GM23338 (cell line): Measurements from ENCODE around the gene BARHL2. TPM values are rescaled to one million over a fixed set of nuclear protein-coding genes. Genes with fewer than 3 reads are reported as not detected.

Source experiments
- ATAC-seq: fragments of 200-7000 bp; cut with Tn5 transposase; 3 replicates; pipeline ENCODE4 v1.9.1; 2020
- DNase-seq: peaks from one replicate; pipeline ENCODE4 v3.0.0-alpha.2; 2015; ENCODE audit warnings: low spot score
- H2AFZ ChIP-seq: fragments of 200-600 bp; sonication (generic); 2 replicates; pipeline ENCODE4 v1.8.0; 2016; ENCODE audit warnings: antibody characterized with exemption, mild to moderate bottlenecking, moderate library complexity
- H3F3A ChIP-seq: fragments of 200-600 bp; sonication (generic); replicated peaks from 2 replicates; pipeline ENCODE4 v1.8.0; 2017; ENCODE audit warnings: antibody characterized with exemption, mixed run types, low read depth
- H3K27ac ChIP-seq: fragments of 200-600 bp; sonication (generic); 2 replicates; pipeline ENCODE4 v1.6.1; 2016; ENCODE audit warnings: low read depth
- H3K27me3 ChIP-seq: fragments of 200-600 bp; sonication (generic); 2 replicates; pipeline ENCODE4 v1.8.0; 2016; ENCODE audit warnings: mild to moderate bottlenecking, mixed run types, moderate library complexity; ENCODE audit not compliant: insufficient read depth
- H3K36me3 ChIP-seq: fragments of 200-600 bp; sonication (generic); 2 replicates; pipeline ENCODE4 v1.8.0; 2016; ENCODE audit warnings: mild to moderate bottlenecking; ENCODE audit not compliant: insufficient read depth
- H3K4me1 ChIP-seq: fragments of 200-600 bp; sonication (generic); 2 replicates; pipeline ENCODE4 v1.8.0; 2016; ENCODE audit warnings: mild to moderate bottlenecking, moderate library complexity; ENCODE audit not compliant: insufficient read depth
- H3K4me2 ChIP-seq: fragments of 200-600 bp; sonication (generic); 2 replicates; pipeline ENCODE4 v1.7.1; 2017; ENCODE audit warnings: mixed run types
- H3K4me3 ChIP-seq: fragments of 200-600 bp; sonication (generic); 2 replicates; pipeline ENCODE4 v1.6.1; 2016; ENCODE audit warnings: mixed run types
- H3K79me2 ChIP-seq: fragments of 200-600 bp; sonication (generic); replicated peaks from 2 replicates; pipeline ENCODE4 v1.8.0; 2017; ENCODE audit warnings: mild to moderate bottlenecking; ENCODE audit not compliant: insufficient read depth
- H3K9me2 ChIP-seq: fragments of 200-600 bp; sonication (generic); 2 replicates; pipeline ENCODE4 v1.8.0; 2017; ENCODE audit not compliant: insufficient read depth
- H4K20me1 ChIP-seq: fragments of 200-600 bp; sonication (generic); replicated peaks from 2 replicates; pipeline ENCODE4 v1.8.0; 2017; ENCODE audit warnings: mild to moderate bottlenecking; ENCODE audit not compliant: insufficient read depth
- H3K27ac Mint-ChIP-seq: 2 replicates; pipeline ENCODE4 v1.8.0; 2020; ENCODE audit warnings: inconsistent platforms, mild to moderate bottlenecking, moderate library complexity, mixed read lengths
- H3K27me3 Mint-ChIP-seq: 3 replicates; pipeline ENCODE4 v1.8.0; 2022; ENCODE audit warnings: low read depth, mild to moderate bottlenecking, moderate library complexity, mixed read lengths, inconsistent platforms; ENCODE audit not compliant: insufficient read depth, poor library complexity
- H3K36me3 Mint-ChIP-seq: 3 replicates; pipeline ENCODE4 v1.8.0; 2021; ENCODE audit warnings: low read depth, mild to moderate bottlenecking, inconsistent platforms, moderate library complexity, mixed read lengths
- H3K4me1 Mint-ChIP-seq: 3 replicates; pipeline ENCODE4 v1.8.0; 2020; ENCODE audit warnings: mild to moderate bottlenecking, inconsistent platforms, mixed read lengths
- H3K4me3 Mint-ChIP-seq: 3 replicates; pipeline ENCODE4 v1.8.0; 2021; ENCODE audit warnings: moderate library complexity, mild to moderate bottlenecking, inconsistent platforms, mixed read lengths
- H3K9me3 Mint-ChIP-seq: 3 replicates; pipeline ENCODE4 v1.8.0; 2020; ENCODE audit warnings: moderate library complexity, mild to moderate bottlenecking, inconsistent platforms, mixed read lengths
- CREB1 ChIP-seq: fragments of 250-450 bp; sonication (Bioruptor Pico); IDR thresholded peaks from 2 replicates; pipeline ENCODE4 v1.5.0; 2020; ENCODE audit warnings: low read depth, mild to moderate bottlenecking, moderate library complexity
- EZH2phosphoT487 ChIP-seq: fragments of 200-600 bp; sonication (generic); IDR thresholded peaks from one replicate; pipeline ENCODE4 v1.8.1; 2018; ENCODE audit warnings: antibody characterized with exemption; ENCODE audit not compliant: unreplicated experiment
- JUNB ChIP-seq: IDR thresholded peaks from one replicate; pipeline ENCODE4 v1.6.1; 2016; ENCODE audit warnings: antibody characterized with exemption; ENCODE audit not compliant: unreplicated experiment
- NANOG ChIP-seq: IDR thresholded peaks from 2 replicates; pipeline ENCODE4 v1.6.1; 2016; ENCODE audit warnings: antibody characterized with exemption, borderline replicate concordance
- ZNF331 ChIP-seq: fragments of 250-450 bp; sonication (Bioruptor Pico); IDR thresholded peaks from 2 replicates; pipeline ENCODE4 v1.5.0; 2020; ENCODE audit warnings: low read depth, mild to moderate bottlenecking, moderate library complexity
- polyA plus RNA-seq: library from polyadenylated mRNA; unstranded; fragments of >200 nt; fragmentation: Nextera tagmentation; extraction: Ambion mirVana; gene quantifications from 2 replicates; pipeline ENCODE4 v1.2.1, GENCODE V29; 2016
- total RNA-seq: library from RNA; depleted of rRNA; stranded (reverse); fragments of >200 nt; shearing (Covaris generic); gene quantifications from 2 replicates; pipeline ENCODE4 v1.2.3, GENCODE V29; 2014
- TF ChIP-seq, protein P1 (sequence below): IDR thresholded peaks from one replicate; pipeline ENCODE4 v1.6.1; 2018; ENCODE audit warnings: antibody characterized with exemption; ENCODE audit not compliant: unreplicated experiment
- TF ChIP-seq, protein P2 (sequence below), 2 experiments: fragments of 200-600 bp in 1 of 2; sonication (generic) in 1 of 2; conservative IDR thresholded peaks; 2 replicates each; pipeline versions ENCODE4 v1.5.1 to v1.6.1; 2016 to 2017; ENCODE audit warnings: antibody characterized with exemption in 2 of 2, low read depth in 2 of 2, mild to moderate bottlenecking in 2 of 2, moderate library complexity in 1 of 2
- TF ChIP-seq, protein P3 (sequence below): IDR thresholded peaks from 2 replicates; pipeline ENCODE4 v1.6.1; 2016; ENCODE audit warnings: antibody characterized with exemption

BARHL2 gene
- total and polyA plus RNA-seq, 2 experiments from 2014 or later: not detected

DNA sequence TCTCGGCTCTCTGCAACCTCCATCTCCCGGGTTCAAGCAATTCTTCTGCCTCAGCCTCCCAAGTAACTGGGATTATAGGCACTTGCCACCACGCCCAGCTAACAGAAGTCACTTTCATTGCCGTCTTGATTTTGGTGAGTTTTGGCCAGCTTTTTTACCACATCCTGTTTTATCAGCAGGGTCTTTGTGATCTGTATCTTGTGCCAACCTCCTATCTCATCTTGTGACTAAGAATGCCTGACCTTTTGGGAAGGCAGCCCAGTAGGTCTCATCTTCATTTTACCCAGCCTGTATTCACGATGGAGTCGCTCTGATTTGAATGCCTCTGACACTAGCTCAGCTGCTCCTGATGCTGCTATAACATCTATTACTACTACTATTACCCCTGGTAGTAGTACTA lies 46.8 kb upstream of the BARHL2 start (continued):
- TF ChIP-seq, protein P1, sequence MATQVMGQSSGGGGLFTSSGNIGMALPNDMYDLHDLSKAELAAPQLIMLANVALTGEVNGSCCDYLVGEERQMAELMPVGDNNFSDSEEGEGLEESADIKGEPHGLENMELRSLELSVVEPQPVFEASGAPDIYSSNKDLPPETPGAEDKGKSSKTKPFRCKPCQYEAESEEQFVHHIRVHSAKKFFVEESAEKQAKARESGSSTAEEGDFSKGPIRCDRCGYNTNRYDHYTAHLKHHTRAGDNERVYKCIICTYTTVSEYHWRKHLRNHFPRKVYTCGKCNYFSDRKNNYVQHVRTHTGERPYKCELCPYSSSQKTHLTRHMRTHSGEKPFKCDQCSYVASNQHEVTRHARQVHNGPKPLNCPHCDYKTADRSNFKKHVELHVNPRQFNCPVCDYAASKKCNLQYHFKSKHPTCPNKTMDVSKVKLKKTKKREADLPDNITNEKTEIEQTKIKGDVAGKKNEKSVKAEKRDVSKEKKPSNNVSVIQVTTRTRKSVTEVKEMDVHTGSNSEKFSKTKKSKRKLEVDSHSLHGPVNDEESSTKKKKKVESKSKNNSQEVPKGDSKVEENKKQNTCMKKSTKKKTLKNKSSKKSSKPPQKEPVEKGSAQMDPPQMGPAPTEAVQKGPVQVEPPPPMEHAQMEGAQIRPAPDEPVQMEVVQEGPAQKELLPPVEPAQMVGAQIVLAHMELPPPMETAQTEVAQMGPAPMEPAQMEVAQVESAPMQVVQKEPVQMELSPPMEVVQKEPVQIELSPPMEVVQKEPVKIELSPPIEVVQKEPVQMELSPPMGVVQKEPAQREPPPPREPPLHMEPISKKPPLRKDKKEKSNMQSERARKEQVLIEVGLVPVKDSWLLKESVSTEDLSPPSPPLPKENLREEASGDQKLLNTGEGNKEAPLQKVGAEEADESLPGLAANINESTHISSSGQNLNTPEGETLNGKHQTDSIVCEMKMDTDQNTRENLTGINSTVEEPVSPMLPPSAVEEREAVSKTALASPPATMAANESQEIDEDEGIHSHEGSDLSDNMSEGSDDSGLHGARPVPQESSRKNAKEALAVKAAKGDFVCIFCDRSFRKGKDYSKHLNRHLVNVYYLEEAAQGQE: no peak

DNA sequence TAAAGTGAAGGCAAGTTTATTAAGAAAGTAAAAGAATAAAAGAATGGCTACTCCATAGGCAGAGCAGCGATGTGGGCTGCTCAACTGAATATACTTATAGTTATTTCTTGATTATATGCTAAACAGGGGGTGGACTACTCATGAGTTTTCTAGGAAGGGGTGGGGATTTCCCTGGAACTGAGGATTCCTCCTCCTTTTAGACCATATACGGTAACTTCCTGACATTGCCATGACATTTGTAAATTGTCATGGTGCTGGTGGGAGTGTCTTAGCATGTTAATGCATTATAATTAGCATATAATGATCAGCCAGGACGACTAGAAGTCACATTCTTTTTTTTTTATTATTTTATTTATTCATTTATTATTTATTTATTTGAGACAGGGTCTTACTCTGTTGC lies 46.4 kb upstream of the BARHL2 start:
- Histone ChIP-seq H3F3A (no peaks in the 10 kb centered on the region), H4K20me1 (no peaks in the 10 kb centered on the region), H3K4me3 (no peak overlapping the region), H3K4me2 (no peak overlapping the region), H3K79me2 (no peaks in the 10 kb centered on the region), H3K4me1 (0 out of 2 replicates have a peak, but pooled peaks cover 4% of the 10 kb centered on the region), H2AFZ (no peak overlapping the region), H3K27me3 (no peaks in the 10 kb centered on the region), H3K9me2 (no peaks in the 10 kb centered on the region), H3K36me3 (no peaks in the 10 kb centered on the region), H3K27ac (no peak overlapping the region)
- Mint-ChIP-seq H3K4me3 (no peak overlapping the region), H3K27ac (no peak overlapping the region), H3K9me3 (no peaks in the 10 kb centered on the region), H3K4me1 (peaks cover 13% of the 10 kb centered on the region), H3K36me3 (no peaks in the 10 kb centered on the region), H3K27me3 (peaks cover 5% of the 10 kb centered on the region)
- ATAC-seq (no peak), DNase-seq (no peak)
- no peak for TF ChIP-seq CREB1
- TF ChIP-seq EZH2phosphoT487: no peak
- no peak for TF ChIP-seq JUNB
- TF ChIP-seq, protein P2, sequence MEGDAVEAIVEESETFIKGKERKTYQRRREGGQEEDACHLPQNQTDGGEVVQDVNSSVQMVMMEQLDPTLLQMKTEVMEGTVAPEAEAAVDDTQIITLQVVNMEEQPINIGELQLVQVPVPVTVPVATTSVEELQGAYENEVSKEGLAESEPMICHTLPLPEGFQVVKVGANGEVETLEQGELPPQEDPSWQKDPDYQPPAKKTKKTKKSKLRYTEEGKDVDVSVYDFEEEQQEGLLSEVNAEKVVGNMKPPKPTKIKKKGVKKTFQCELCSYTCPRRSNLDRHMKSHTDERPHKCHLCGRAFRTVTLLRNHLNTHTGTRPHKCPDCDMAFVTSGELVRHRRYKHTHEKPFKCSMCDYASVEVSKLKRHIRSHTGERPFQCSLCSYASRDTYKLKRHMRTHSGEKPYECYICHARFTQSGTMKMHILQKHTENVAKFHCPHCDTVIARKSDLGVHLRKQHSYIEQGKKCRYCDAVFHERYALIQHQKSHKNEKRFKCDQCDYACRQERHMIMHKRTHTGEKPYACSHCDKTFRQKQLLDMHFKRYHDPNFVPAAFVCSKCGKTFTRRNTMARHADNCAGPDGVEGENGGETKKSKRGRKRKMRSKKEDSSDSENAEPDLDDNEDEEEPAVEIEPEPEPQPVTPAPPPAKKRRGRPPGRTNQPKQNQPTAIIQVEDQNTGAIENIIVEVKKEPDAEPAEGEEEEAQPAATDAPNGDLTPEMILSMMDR (conservative IDR thresholded peaks at IDR 0.05; ENCODE audit: low read depth in 2 of 2): no peak
- TF ChIP-seq, protein P3, sequence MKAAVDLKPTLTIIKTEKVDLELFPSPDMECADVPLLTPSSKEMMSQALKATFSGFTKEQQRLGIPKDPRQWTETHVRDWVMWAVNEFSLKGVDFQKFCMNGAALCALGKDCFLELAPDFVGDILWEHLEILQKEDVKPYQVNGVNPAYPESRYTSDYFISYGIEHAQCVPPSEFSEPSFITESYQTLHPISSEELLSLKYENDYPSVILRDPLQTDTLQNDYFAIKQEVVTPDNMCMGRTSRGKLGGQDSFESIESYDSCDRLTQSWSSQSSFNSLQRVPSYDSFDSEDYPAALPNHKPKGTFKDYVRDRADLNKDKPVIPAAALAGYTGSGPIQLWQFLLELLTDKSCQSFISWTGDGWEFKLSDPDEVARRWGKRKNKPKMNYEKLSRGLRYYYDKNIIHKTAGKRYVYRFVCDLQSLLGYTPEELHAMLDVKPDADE: no peak
- TF ChIP-seq ZNF331 (CRISPR knock-in tag): no peak
- TF ChIP-seq, protein P1: no peak
- TF ChIP-seq NANOG: no peak
